ENCODE measurements around the gene CTSF. TPM values are rescaled to one million over a fixed set of nuclear protein-coding genes. Genes with fewer than 3 reads are reported as not detected.
A peak's percentile ranks its signal among the peaks of the same experiment; 100 is the strongest.

Gene CTSF
- total and polyA plus RNA-seq, 2 of the 8 experiments (the other 6 are each of a cell fraction or from before 2014, with no cell fraction given): 0.58 to 2.3 TPM

- no peak for TF ChIP-seq ZNF274 (IDR thresholded peaks at IDR 0.05; ENCODE audit: borderline replicate concordance, extremely low read depth, low read length)
- peak; percentile 37; the same call in 1 of the 2 replicates for TF ChIP-seq E2F6 (IDR thresholded peaks at IDR 0.05)
Measured at GRCh38 chr11:66568124-66568916, at the start of gene CTSF (continued).

Measured in H1 (cell line).